ENCODE results near the gene RNF212B.

RNF212B gene

GRCh38 chr14:23286020-23286901 is 48.5 kb downstream of the RNF212B start, which contains the start of gene HOMEZ:
Gene HOMEZ (minus strand): TSS chr14:23286132. CDS start chr14:23285952, 180 bp downstream.
- TF ChIP-seq CTCF (IDR thresholded peaks at IDR 0.05; ENCODE audit: low read depth, low read length), result no peak
- H3K4me3 ChIP-seq (replicated peaks in 1 of 2; ENCODE audit: low read depth in 2 of 2, low read length in 2 of 2), result peak within 1 kb of the TSS; percentile 82 to 88
- DNase-seq (ENCODE audit: low read depth in 2 of 2), result peak; percentile 99

- no peak for TF ChIP-seq CTCF (IDR thresholded peaks at IDR 0.05; ENCODE audit: low read depth, low read length)
- H3K4me3 ChIP-seq (replicated peaks in 1 of 2; ENCODE audit: low read depth in 2 of 2, low read length in 2 of 2), result peak overlapping the region; percentile 82 to 88
- DNase-seq (ENCODE audit: low read depth in 2 of 2), result peak; percentile 24 to 38
Observed at GRCh38 chr14:23286902-23287479, 49.3 kb downstream of the RNF212B start.

- peak; percentile 86 for TF ChIP-seq CTCF (IDR thresholded peaks at IDR 0.05; ENCODE audit: low read depth, low read length)
- no peak overlapping the region for H3K4me3 ChIP-seq (replicated peaks in 1 of 2; ENCODE audit: low read depth in 2 of 2, low read length in 2 of 2)
- peak; percentile 70 to 78 for DNase-seq (ENCODE audit: low read depth in 2 of 2)
Observed at GRCh38 chr14:23294734-23295561, 57.2 kb downstream of the RNF212B start.

GRCh38 chr14:23296012-23296777 is 58.5 kb downstream of the RNF212B start:
- no peak for TF ChIP-seq CTCF (IDR thresholded peaks at IDR 0.05; ENCODE audit: low read depth, low read length)
- no peak for DNase-seq (ENCODE audit: low read depth in 2 of 2)
- H3K4me3 ChIP-seq (replicated peaks in 1 of 2; ENCODE audit: low read depth in 2 of 2, low read length in 2 of 2), result no peak overlapping the region

- TF ChIP-seq CTCF (IDR thresholded peaks at IDR 0.05; ENCODE audit: low read depth, low read length), result no peak
- no peak overlapping the region for H3K4me3 ChIP-seq (replicated peaks in 1 of 2; ENCODE audit: low read depth in 2 of 2, low read length in 2 of 2)
- no peak for DNase-seq (ENCODE audit: low read depth in 2 of 2)
Observed at GRCh38 chr14:23297096-23297495, 59.4 kb downstream of the RNF212B start.
